H9 (cell line): ENCODE data around the gene SHB. TPM values are rescaled to one million over a fixed set of nuclear protein-coding genes. Genes with fewer than 3 reads are reported as not detected.

ENCODE experiments used
- DNase-seq: peaks from one replicate; pipeline ENCODE4 v3.0.0-alpha.2; 2017
- H2AFZ ChIP-seq: one replicate; pipeline ENCODE4 v1.6.1; 2013; ENCODE audit warnings: mild to moderate bottlenecking, low read length, control low read depth, moderate library complexity
- H2AK5ac ChIP-seq: 2 replicates; pipeline ENCODE4 v1.6.1; 2013; ENCODE audit warnings: low read length, control low read depth, mixed read lengths; ENCODE audit not compliant: insufficient read length
- H2BK120ac ChIP-seq: one replicate; pipeline ENCODE4 v1.6.1; 2013; ENCODE audit warnings: low read depth, mild to moderate bottlenecking, low read length, control low read depth, inconsistent platforms; ENCODE audit not compliant: poor library complexity, severe bottlenecking
- H2BK12ac ChIP-seq: 2 replicates; pipeline ENCODE4 v1.6.1; 2013; ENCODE audit warnings: low read length, control low read depth, mixed read lengths, low read depth; ENCODE audit not compliant: insufficient read length
- H2BK15ac ChIP-seq: 2 replicates; pipeline ENCODE4 v1.6.1; 2013; ENCODE audit warnings: low read depth, low read length, control low read depth
- H2BK20ac ChIP-seq: one replicate; pipeline ENCODE4 v1.6.1; 2013; ENCODE audit warnings: low read depth, mild to moderate bottlenecking, low read length, control low read depth, inconsistent platforms; ENCODE audit not compliant: poor library complexity, severe bottlenecking
- H2BK5ac ChIP-seq: 2 replicates; pipeline ENCODE4 v1.6.1; 2013; ENCODE audit warnings: low read length, control low read depth, mixed read lengths; ENCODE audit not compliant: insufficient read length
- H3K14ac ChIP-seq: 2 replicates; pipeline ENCODE4 v1.6.1; 2013; ENCODE audit warnings: low read length, control low read depth; ENCODE audit not compliant: insufficient read depth
- H3K18ac ChIP-seq: 2 replicates; pipeline ENCODE4 v1.6.1; 2013; ENCODE audit warnings: low read depth, mild to moderate bottlenecking, mixed read lengths, low read length, control low read depth; ENCODE audit not compliant: insufficient read length
- H3K23ac ChIP-seq: 2 replicates; pipeline ENCODE4 v1.6.1; 2013; ENCODE audit warnings: low read length, control low read depth, mixed read lengths, low read depth; ENCODE audit not compliant: insufficient read length
- H3K23me2 ChIP-seq: 2 replicates; pipeline ENCODE4 v1.6.1; 2013; ENCODE audit warnings: low read depth, mild to moderate bottlenecking, mixed read lengths, low read length, control low read depth; ENCODE audit not compliant: insufficient read length, poor library complexity, severe bottlenecking
- H3K27ac ChIP-seq: 2 replicates; pipeline ENCODE4 v1.5.1; 2013; ENCODE audit warnings: low read length, control low read depth, mixed read lengths, low read depth; ENCODE audit not compliant: insufficient read length
- H3K27me3 ChIP-seq: 2 replicates; pipeline ENCODE4 v1.6.1; 2013; ENCODE audit warnings: low read length, control low read depth, inconsistent platforms; ENCODE audit not compliant: insufficient read depth
- H3K4ac ChIP-seq: 2 replicates; pipeline ENCODE4 v1.6.1; 2013; ENCODE audit warnings: low read depth, mild to moderate bottlenecking, control low read depth, inconsistent platforms, low read length, moderate library complexity
- H3K4me1 ChIP-seq: 2 replicates; pipeline ENCODE4 v1.6.1; 2013; ENCODE audit warnings: low read length, control low read depth, inconsistent platforms; ENCODE audit not compliant: insufficient read depth
- H3K4me2 ChIP-seq: 2 replicates; pipeline ENCODE4 v1.6.1; 2013; ENCODE audit warnings: low read length, control low read depth, mixed read lengths; ENCODE audit not compliant: insufficient read length, insufficient read depth
- H3K56ac ChIP-seq: 2 replicates; pipeline ENCODE4 v1.6.1; 2013; ENCODE audit warnings: low read depth, mild to moderate bottlenecking, mixed read lengths, low read length, control low read depth; ENCODE audit not compliant: insufficient read length
- H3K79me1 ChIP-seq: 2 replicates; pipeline ENCODE4 v1.6.1; 2013; ENCODE audit warnings: low read depth, mild to moderate bottlenecking, moderate library complexity, low read length, control low read depth, inconsistent platforms; ENCODE audit not compliant: insufficient read depth, poor library complexity, severe bottlenecking
- H3K79me2 ChIP-seq: 2 replicates; pipeline ENCODE4 v1.6.1; 2013; ENCODE audit warnings: low read length, control low read depth, inconsistent platforms; ENCODE audit not compliant: insufficient read depth
- H3K9ac ChIP-seq: 2 replicates; pipeline ENCODE4 v1.6.1; 2013; ENCODE audit warnings: low read length, control low read depth, mixed read lengths; ENCODE audit not compliant: insufficient read length; ENCODE audit errors: extremely low read depth
- H3K9me3 ChIP-seq: one replicate; pipeline ENCODE4 v1.6.1; 2013; ENCODE audit warnings: low read depth, low read length, inconsistent platforms; ENCODE audit not compliant: control insufficient read depth
- H3T11ph ChIP-seq: one replicate; pipeline ENCODE4 v1.6.1; 2013; ENCODE audit warnings: mild to moderate bottlenecking, low read length, control low read depth, inconsistent platforms
- H4K20me1 ChIP-seq: one replicate; pipeline ENCODE4 v1.6.1; 2013; ENCODE audit not compliant: control insufficient read depth, insufficient read length, insufficient read depth
- H4K5ac ChIP-seq: 2 replicates; pipeline ENCODE4 v1.6.1; 2013; ENCODE audit warnings: low read depth, mild to moderate bottlenecking, mixed read lengths, low read length, control low read depth; ENCODE audit not compliant: insufficient read length
- H4K8ac ChIP-seq: replicated peaks from 2 replicates; pipeline ENCODE4 v1.6.1; 2013; ENCODE audit warnings: low read length, control low read depth, mixed read lengths, low read depth; ENCODE audit not compliant: insufficient read length
- H4K91ac ChIP-seq: 2 replicates; pipeline ENCODE4 v1.6.1; 2013; ENCODE audit warnings: low read depth, mild to moderate bottlenecking, moderate library complexity, mixed read lengths, low read length, control low read depth; ENCODE audit not compliant: insufficient read length
- H3K27ac Mint-ChIP-seq, 3 experiments: 2 replicates in 2 of 3; 3 replicates in 1 of 3; pipeline ENCODE4 v1.8.0; 2020 to 2021; ENCODE audit warnings: mixed read lengths in 3 of 3, mild to moderate bottlenecking in 1 of 3, moderate library complexity in 1 of 3
- H3K27me3 Mint-ChIP-seq: 2 replicates; pipeline ENCODE4 v1.8.0; 2021; ENCODE audit warnings: low read depth, mild to moderate bottlenecking, moderate library complexity, mixed read lengths
- H3K36me3 Mint-ChIP-seq, 3 experiments: 2 replicates in 2 of 3; 3 replicates in 1 of 3; pipeline ENCODE4 v1.8.0; 2020 to 2021; ENCODE audit warnings: low read depth in 3 of 3, mixed read lengths in 3 of 3; ENCODE audit not compliant: insufficient read depth in 1 of 3
- H3K4me1 Mint-ChIP-seq, 2 experiments: 2 replicates each; pipeline ENCODE4 v1.8.0; 2020; ENCODE audit warnings: mixed read lengths in 2 of 2
- H3K4me3 Mint-ChIP-seq, 2 experiments: 2 replicates in 1 of 2; 3 replicates in 1 of 2; pipeline ENCODE4 v1.8.0; 2020 to 2021; ENCODE audit warnings: mild to moderate bottlenecking in 2 of 2, mixed read lengths in 2 of 2, moderate library complexity in 1 of 2
- H3K9me3 Mint-ChIP-seq, 2 experiments: 2 replicates in 1 of 2; 3 replicates in 1 of 2; pipeline ENCODE4 v1.8.0; 2020; ENCODE audit warnings: mild to moderate bottlenecking in 2 of 2, mixed read lengths in 2 of 2, moderate library complexity in 1 of 2
- WGBS: extraction: QIAGEN DNeasy Blood & Tissue Kit; methylation state at CpG from one replicate; pipeline ENCODE4 v1.1.7; 2013; ENCODE audit warnings: missing lambda C conversion rate, low lambda C conversion rate, mixed read lengths; ENCODE audit not compliant: insufficient read length; ENCODE audit errors: extremely low coverage; 5-methylcytosine and 5-hydroxymethylcytosine counted together
- total RNA-seq: library from RNA; stranded (reverse); gene quantifications from 2 replicates; pipeline ENCODE4 v1.2.1, GENCODE V29; 2021
- TF ChIP-seq, protein P1 (sequence below): fragments of 200-600 bp; sonication (generic); conservative IDR thresholded peaks from 3 replicates; pipeline ENCODE4 v1.8.0; 2021; ENCODE audit warnings: antibody characterized with exemption, mild to moderate bottlenecking

SHB gene
- total RNA-seq, 1 experiment from 2014 or later = 14.6 TPM

GRCh38 chr9:37967014-37967760, 101.8 kb downstream of the SHB start:
- H3K4me1 Mint-ChIP-seq = peaks cover 11 to 15% of the 10 kb centered on the region in 2 experiments
- Histone ChIP-seq H3K23ac (no peak overlapping the region), H3K18ac (no peak overlapping the region), H4K20me1 (no peaks in the 10 kb centered on the region), H3K4me1 (no peaks in the 10 kb centered on the region), H2BK5ac (no peak overlapping the region), H4K5ac (no peak overlapping the region), H2BK20ac (no peak overlapping the region), H3K9ac (no peak overlapping the region), H3K14ac (no peak overlapping the region), H3K56ac (no peak overlapping the region), H2BK12ac (no peak overlapping the region), H2AFZ (no peak overlapping the region), H3K4ac (no peak overlapping the region), H3K9me3 (no peaks in the 10 kb centered on the region), H4K8ac (no peak overlapping the region), H3K23me2 (no peaks in the 10 kb centered on the region), H3K79me1 (no peaks in the 10 kb centered on the region), H3K79me2 (no peaks in the 10 kb centered on the region), H2BK15ac (no peak overlapping the region), H2AK5ac (no peak overlapping the region), H2BK120ac (no peak overlapping the region), H3K27me3 (no peaks in the 10 kb centered on the region), H3T11ph (no peak overlapping the region), H4K91ac (no peak overlapping the region), H3K4me2 (no peak overlapping the region), H3K27ac (no peak overlapping the region)
- H3K27me3 Mint-ChIP-seq = no peaks in the 10 kb centered on the region; the same call in 1 of the 2 replicates
- H3K4me3 Mint-ChIP-seq = no peak overlapping the region
- H3K9me3 Mint-ChIP-seq = no peaks in the 10 kb centered on the region
- no peak for DNase-seq
- no CpG with 5 or more reads among the region's 8 CpGs for WGBS
- H3K36me3 Mint-ChIP-seq = peaks cover 0 to 5% (median 0%) of the 10 kb centered on the region in 3 experiments; a peak in 2 of 7 replicates
- peak overlapping the region in 2 of 3 experiments; percentile 30 to 61; a peak in 1 of 7 replicates for H3K27ac Mint-ChIP-seq
- TF ChIP-seq, protein P1, sequence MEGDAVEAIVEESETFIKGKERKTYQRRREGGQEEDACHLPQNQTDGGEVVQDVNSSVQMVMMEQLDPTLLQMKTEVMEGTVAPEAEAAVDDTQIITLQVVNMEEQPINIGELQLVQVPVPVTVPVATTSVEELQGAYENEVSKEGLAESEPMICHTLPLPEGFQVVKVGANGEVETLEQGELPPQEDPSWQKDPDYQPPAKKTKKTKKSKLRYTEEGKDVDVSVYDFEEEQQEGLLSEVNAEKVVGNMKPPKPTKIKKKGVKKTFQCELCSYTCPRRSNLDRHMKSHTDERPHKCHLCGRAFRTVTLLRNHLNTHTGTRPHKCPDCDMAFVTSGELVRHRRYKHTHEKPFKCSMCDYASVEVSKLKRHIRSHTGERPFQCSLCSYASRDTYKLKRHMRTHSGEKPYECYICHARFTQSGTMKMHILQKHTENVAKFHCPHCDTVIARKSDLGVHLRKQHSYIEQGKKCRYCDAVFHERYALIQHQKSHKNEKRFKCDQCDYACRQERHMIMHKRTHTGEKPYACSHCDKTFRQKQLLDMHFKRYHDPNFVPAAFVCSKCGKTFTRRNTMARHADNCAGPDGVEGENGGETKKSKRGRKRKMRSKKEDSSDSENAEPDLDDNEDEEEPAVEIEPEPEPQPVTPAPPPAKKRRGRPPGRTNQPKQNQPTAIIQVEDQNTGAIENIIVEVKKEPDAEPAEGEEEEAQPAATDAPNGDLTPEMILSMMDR = no peak
